WTC11 (cell line): ENCODE results near the gene SYNGR2. TPM values are rescaled to one million over a fixed set of nuclear protein-coding genes. Genes with fewer than 3 reads are reported as not detected.

ENCODE experiments used
- AR ChIP-seq: fragments of 250-450 bp; sonication (Bioruptor Pico); IDR thresholded peaks from 2 replicates; pipeline ENCODE4 v1.9.0; 2021; ENCODE audit warnings: mild to moderate bottlenecking
- ATF6 ChIP-seq: sonication (generic); formaldehyde crosslinking; IDR thresholded peaks from 2 replicates; pipeline ENCODE4 v1.8.1; 2023; ENCODE audit warnings: mild to moderate bottlenecking, missing genetic modification reagents
- CREB1 ChIP-seq: sonication (generic); formaldehyde crosslinking; IDR thresholded peaks from 2 replicates; pipeline ENCODE4 v1.8.0; 2023; ENCODE audit warnings: mild to moderate bottlenecking, missing genetic modification reagents
- FOXJ3 ChIP-seq: sonication (generic); formaldehyde crosslinking; IDR thresholded peaks from 2 replicates; pipeline ENCODE4 v1.9.0; 2021; ENCODE audit warnings: missing genetic modification reagents, mild to moderate bottlenecking, borderline replicate concordance
- FOXK1 ChIP-seq: sonication (generic); formaldehyde crosslinking; IDR thresholded peaks from 2 replicates; pipeline ENCODE4 v1.8.0; 2022; ENCODE audit warnings: mild to moderate bottlenecking, moderate library complexity, missing genetic modification reagents
- GABPB1 ChIP-seq: sonication (generic); formaldehyde crosslinking; IDR thresholded peaks from 2 replicates; pipeline ENCODE4 v1.8.1; 2023; ENCODE audit warnings: mild to moderate bottlenecking, missing genetic modification reagents
- JAZF1 ChIP-seq: fragments of 250-450 bp; sonication (Bioruptor Pico); IDR thresholded peaks from 2 replicates; pipeline ENCODE4 v1.9.0; 2021; ENCODE audit warnings: moderate library complexity, mild to moderate bottlenecking, inconsistent platforms
- MXD4 ChIP-seq: fragments of 250-450 bp; sonication (Bioruptor Pico); IDR thresholded peaks from 2 replicates; pipeline ENCODE4 v1.8.0; 2021; ENCODE audit warnings: mild to moderate bottlenecking, moderate library complexity, borderline replicate concordance
- RORB ChIP-seq: fragments of 250-450 bp; sonication (Bioruptor Pico); IDR thresholded peaks from 2 replicates; pipeline ENCODE4 v1.9.0; 2021; ENCODE audit warnings: mild to moderate bottlenecking
- SMAD4 ChIP-seq: sonication (generic); formaldehyde crosslinking; IDR thresholded peaks from 2 replicates; pipeline ENCODE4 v1.8.0; 2022; ENCODE audit warnings: mild to moderate bottlenecking, missing genetic modification reagents
- TEAD4 ChIP-seq: sonication (generic); formaldehyde crosslinking; IDR thresholded peaks from 2 replicates; pipeline ENCODE4 v1.8.0; 2022; ENCODE audit warnings: mild to moderate bottlenecking, missing genetic modification reagents
- ZBTB21 ChIP-seq: sonication (generic); formaldehyde crosslinking; IDR thresholded peaks from 2 replicates; pipeline ENCODE4 v1.8.1; 2023; ENCODE audit warnings: mild to moderate bottlenecking, missing genetic modification reagents, borderline replicate concordance
- ZNF281 ChIP-seq: sonication (generic); formaldehyde crosslinking; IDR thresholded peaks from 2 replicates; pipeline ENCODE4 v1.8.0; 2023; ENCODE audit warnings: mild to moderate bottlenecking, missing genetic modification reagents
- ZNF317 ChIP-seq: sonication (generic); formaldehyde crosslinking; IDR thresholded peaks from 2 replicates; pipeline ENCODE4 v1.8.1; 2023; ENCODE audit warnings: low read depth, mild to moderate bottlenecking, moderate library complexity, missing genetic modification reagents, borderline replicate concordance
- ZNF532 ChIP-seq: fragments of 250-450 bp; sonication (Bioruptor Pico); IDR thresholded peaks from 2 replicates; pipeline ENCODE4 v1.9.0; 2021; ENCODE audit warnings: mild to moderate bottlenecking, borderline replicate concordance
- total RNA-seq: library from RNA; stranded (reverse); gene quantifications from 3 replicates; pipeline ENCODE4 v1.2.3, GENCODE V29; 2021
- TF ChIP-seq, protein P1 (sequence below): fragments of 250-450 bp; sonication (Bioruptor Pico); IDR thresholded peaks from 2 replicates; pipeline ENCODE4 v2.1.2; 2022; ENCODE audit warnings: mild to moderate bottlenecking, moderate library complexity
- TF ChIP-seq, protein P2 (sequence below): fragments of 250-450 bp; sonication (Bioruptor Pico); IDR thresholded peaks from 2 replicates; pipeline ENCODE4 v1.9.0; 2021; ENCODE audit warnings: mild to moderate bottlenecking
- TF ChIP-seq, protein P3 (sequence below): sonication (generic); formaldehyde crosslinking; IDR thresholded peaks from 2 replicates; pipeline ENCODE4 v1.8.1; 2023; ENCODE audit warnings: mild to moderate bottlenecking, moderate library complexity, missing genetic modification reagents
- TF ChIP-seq, protein P4 (sequence below): fragments of 250-450 bp; sonication (Bioruptor Pico); IDR thresholded peaks from 2 replicates; pipeline ENCODE4 v1.8.0; 2021; ENCODE audit warnings: mild to moderate bottlenecking

The SYNGR2 gene
- total RNA-seq, 1 experiment from 2014 or later, result 47.7 TPM

- TF ChIP-seq ZNF281 (no peak; the same call in 1 of the 2 replicates), MXD4 (no peak), GABPB1 (CRISPR knock-in tag) (peak; percentile 97), FOXK1 (CRISPR knock-in tag) (peak; percentile 41; the same call in 1 of the 2 replicates), FOXJ3 (CRISPR knock-in tag) (no peak), ATF6 (no peak), TEAD4 (CRISPR knock-in tag) (peak; percentile 99), ZNF317 (CRISPR knock-in tag) (0 out of 2 replicates have a peak, but pooled peaks have one; percentile 46), CREB1 (CRISPR knock-in tag) (no peak; the same call in 1 of the 2 replicates), RORB (CRISPR knock-in tag) (0 out of 2 replicates have a peak, but pooled peaks have one; percentile 69), ZBTB21 (CRISPR knock-in tag) (peak; percentile 47), SMAD4 (CRISPR knock-in tag) (no peak), JAZF1 (CRISPR knock-in tag) (no peak), AR (CRISPR knock-in tag) (no peak), ZNF532 (CRISPR knock-in tag) (no peak)
- TF ChIP-seq, protein P1, sequence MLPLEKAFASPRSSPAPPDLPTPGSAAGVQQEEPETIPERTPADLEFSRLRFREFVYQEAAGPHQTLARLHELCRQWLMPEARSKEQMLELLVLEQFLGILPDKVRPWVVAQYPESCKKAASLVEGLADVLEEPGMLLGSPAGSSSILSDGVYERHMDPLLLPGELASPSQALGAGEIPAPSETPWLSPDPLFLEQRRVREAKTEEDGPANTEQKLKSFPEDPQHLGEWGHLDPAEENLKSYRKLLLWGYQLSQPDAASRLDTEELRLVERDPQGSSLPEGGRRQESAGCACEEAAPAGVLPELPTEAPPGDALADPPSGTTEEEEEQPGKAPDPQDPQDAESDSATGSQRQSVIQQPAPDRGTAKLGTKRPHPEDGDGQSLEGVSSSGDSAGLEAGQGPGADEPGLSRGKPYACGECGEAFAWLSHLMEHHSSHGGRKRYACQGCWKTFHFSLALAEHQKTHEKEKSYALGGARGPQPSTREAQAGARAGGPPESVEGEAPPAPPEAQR (CRISPR knock-in tag), result no peak
- TF ChIP-seq, protein P2, sequence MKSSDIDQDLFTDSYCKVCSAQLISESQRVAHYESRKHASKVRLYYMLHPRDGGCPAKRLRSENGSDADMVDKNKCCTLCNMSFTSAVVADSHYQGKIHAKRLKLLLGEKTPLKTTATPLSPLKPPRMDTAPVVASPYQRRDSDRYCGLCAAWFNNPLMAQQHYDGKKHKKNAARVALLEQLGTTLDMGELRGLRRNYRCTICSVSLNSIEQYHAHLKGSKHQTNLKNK (CRISPR knock-in tag), result 0 out of 2 replicates have a peak, but pooled peaks have one; percentile 47
- TF ChIP-seq, protein P3, sequence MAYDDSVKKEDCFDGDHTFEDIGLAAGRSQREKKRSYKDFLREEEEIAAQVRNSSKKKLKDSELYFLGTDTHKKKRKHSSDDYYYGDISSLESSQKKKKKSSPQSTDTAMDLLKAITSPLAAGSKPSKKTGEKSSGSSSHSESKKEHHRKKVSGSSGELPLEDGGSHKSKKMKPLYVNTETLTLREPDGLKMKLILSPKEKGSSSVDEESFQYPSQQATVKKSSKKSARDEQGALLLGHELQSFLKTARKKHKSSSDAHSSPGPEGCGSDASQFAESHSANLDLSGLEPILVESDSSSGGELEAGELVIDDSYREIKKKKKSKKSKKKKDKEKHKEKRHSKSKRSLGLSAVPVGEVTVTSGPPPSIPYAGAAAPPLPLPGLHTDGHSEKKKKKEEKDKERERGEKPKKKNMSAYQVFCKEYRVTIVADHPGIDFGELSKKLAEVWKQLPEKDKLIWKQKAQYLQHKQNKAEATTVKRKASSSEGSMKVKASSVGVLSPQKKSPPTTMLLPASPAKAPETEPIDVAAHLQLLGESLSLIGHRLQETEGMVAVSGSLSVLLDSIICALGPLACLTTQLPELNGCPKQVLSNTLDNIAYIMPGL, result peak; percentile 86
- TF ChIP-seq, protein P4, sequence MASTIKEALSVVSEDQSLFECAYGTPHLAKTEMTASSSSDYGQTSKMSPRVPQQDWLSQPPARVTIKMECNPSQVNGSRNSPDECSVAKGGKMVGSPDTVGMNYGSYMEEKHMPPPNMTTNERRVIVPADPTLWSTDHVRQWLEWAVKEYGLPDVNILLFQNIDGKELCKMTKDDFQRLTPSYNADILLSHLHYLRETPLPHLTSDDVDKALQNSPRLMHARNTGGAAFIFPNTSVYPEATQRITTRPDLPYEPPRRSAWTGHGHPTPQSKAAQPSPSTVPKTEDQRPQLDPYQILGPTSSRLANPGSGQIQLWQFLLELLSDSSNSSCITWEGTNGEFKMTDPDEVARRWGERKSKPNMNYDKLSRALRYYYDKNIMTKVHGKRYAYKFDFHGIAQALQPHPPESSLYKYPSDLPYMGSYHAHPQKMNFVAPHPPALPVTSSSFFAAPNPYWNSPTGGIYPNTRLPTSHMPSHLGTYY (CRISPR knock-in tag), result no peak
These were observed 18.6 kb downstream of the SYNGR2 start, which contains the start of the genes AFMID and TK1 (continued) for GRCh38 chr17:78186692-78187595.
